Measurements from ENCODE around the gene ANAPC4. TPM values are rescaled to one million over a fixed set of nuclear protein-coding genes. Genes with fewer than 3 reads are reported as not detected.

Gene ANAPC4
- total RNA-seq, 1 experiment from 2014 or later, result 22.8 TPM

DNA sequence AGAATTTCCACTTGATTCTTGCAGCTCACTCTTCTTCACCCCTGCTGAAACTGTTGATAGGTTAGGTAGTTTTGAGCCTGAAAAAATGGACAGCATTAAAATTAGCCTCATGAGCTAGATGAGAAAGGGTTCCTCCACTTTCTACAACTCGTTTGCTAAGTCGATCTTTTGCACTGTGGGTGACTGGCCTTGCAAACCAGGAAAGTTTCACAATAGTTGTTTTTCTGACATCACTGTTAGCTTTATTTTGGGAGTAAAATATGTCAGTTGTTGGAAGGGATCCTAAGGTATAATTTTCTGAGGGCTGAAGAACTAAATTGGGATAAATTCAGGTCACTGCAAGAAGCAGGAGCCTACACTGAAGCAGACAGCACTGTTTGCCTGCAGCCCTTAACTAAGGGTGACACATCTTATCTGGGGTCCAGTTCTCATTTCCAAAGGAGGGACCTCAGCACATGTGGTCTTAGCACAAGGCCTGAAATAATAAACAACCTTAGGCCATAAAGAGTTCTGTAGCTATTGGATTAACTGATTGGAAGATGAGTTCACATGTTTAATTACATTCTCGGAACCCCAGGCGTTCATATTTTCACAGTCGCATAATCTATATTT, 29.1 kb downstream of the ANAPC4 start:
- H3K27ac ChIP-seq (ENCODE audit: low read length), result no peak overlapping the region
- intact Hi-C loops (cut with micrococcal nuclease; ENCODE audit: unreplicated experiment), result no loop called here
- ChIA-PET POLR2A (no interaction called here), CTCF (no interaction called here)
- H3K4me3 ChIP-seq (ENCODE audit: low read depth in 2 of 2, low read length in 2 of 2), result no peak overlapping the region
- BruUV-seq (replicated peaks), result no TSS peak
- in situ Hi-C loops (cut with HindIII; ENCODE audit: low pct_unique_long_range_greater_than_20kb, low sequenced_read_pairs), result no loop called here
- DNase-seq (ENCODE audit: low read depth, low spot score) (no peak), ATAC-seq (no peak)
- peaks cover 13% of the 10 kb centered on the region for H3K36me3 ChIP-seq (ENCODE audit: control insufficient read depth, insufficient read depth, low read length)
- H3K4me1 ChIP-seq (ENCODE audit: control insufficient read depth, insufficient read depth, low read length), result no peaks in the 10 kb centered on the region
- TF ChIP-seq POLR2AphosphoS5 (IDR thresholded peaks at IDR 0.05; ENCODE audit: low read depth, low read length) (no peak), CTCF (IDR thresholded peaks at IDR 0.05) (no peak), TCF7L2 (IDR thresholded peaks at IDR 0.05; ENCODE audit: low read depth, low read length) (no peak), SIN3A (IDR thresholded peaks at IDR 0.05; ENCODE audit: borderline replicate concordance, insufficient read depth, low read depth, low read length) (no peak)
- TF ChIP-seq, protein P1, sequence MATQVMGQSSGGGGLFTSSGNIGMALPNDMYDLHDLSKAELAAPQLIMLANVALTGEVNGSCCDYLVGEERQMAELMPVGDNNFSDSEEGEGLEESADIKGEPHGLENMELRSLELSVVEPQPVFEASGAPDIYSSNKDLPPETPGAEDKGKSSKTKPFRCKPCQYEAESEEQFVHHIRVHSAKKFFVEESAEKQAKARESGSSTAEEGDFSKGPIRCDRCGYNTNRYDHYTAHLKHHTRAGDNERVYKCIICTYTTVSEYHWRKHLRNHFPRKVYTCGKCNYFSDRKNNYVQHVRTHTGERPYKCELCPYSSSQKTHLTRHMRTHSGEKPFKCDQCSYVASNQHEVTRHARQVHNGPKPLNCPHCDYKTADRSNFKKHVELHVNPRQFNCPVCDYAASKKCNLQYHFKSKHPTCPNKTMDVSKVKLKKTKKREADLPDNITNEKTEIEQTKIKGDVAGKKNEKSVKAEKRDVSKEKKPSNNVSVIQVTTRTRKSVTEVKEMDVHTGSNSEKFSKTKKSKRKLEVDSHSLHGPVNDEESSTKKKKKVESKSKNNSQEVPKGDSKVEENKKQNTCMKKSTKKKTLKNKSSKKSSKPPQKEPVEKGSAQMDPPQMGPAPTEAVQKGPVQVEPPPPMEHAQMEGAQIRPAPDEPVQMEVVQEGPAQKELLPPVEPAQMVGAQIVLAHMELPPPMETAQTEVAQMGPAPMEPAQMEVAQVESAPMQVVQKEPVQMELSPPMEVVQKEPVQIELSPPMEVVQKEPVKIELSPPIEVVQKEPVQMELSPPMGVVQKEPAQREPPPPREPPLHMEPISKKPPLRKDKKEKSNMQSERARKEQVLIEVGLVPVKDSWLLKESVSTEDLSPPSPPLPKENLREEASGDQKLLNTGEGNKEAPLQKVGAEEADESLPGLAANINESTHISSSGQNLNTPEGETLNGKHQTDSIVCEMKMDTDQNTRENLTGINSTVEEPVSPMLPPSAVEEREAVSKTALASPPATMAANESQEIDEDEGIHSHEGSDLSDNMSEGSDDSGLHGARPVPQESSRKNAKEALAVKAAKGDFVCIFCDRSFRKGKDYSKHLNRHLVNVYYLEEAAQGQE (IDR thresholded peaks at IDR 0.05; ENCODE audit: insufficient read depth in 1 of 2, low read depth in 2 of 2, low read length in 1 of 2), result no peak
- no peaks in the 10 kb centered on the region for H3K9me3 ChIP-seq (ENCODE audit: control insufficient read depth, insufficient read depth, low read depth, low read length)
- H3K27me3 ChIP-seq (ENCODE audit: control insufficient read depth, insufficient read depth, low read length), result no peaks in the 10 kb centered on the region

DNA sequence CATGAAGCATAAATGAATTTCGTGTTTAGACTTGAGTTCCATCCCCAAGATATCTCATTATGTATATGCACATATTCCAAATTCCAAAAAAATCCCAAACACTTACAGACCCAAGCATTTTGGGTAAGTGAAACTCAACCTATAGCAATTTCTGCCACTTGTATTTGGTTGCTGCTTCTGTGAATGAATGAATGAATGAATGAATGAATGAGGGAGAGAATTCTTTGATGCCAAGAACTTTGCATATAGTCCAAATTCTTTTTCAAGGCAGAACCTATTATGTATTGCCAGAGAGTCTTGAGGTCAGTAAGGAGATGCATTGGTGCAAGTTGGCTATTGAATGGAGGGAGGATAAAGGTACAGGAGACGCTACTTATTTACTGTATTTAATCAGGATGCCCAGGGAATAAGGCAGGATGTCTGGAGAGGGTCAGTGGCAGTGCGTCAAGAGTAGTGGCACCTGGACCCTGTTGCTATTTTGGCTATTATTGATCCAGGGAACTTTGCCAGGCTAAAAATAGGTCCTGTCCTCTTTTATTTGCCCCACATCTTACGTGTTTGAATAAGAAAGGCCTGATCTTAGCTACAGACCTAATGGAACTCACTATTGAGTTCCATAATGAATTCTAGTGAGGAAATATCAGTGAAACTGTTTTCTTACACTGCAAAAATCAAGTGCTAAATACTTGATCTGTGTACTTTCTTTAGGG, 33.9 kb downstream of the ANAPC4 start:
- no peak overlapping the region for H3K27ac ChIP-seq (ENCODE audit: low read length)
- in situ Hi-C loops (cut with HindIII; ENCODE audit: low pct_unique_long_range_greater_than_20kb, low sequenced_read_pairs) (no loop called here), intact Hi-C loops (cut with micrococcal nuclease; ENCODE audit: unreplicated experiment) (no loop called here)
- peaks cover 19% of the 10 kb centered on the region for H3K36me3 ChIP-seq (ENCODE audit: control insufficient read depth, insufficient read depth, low read length)
- ATAC-seq (no peak), DNase-seq (ENCODE audit: low read depth, low spot score) (no peak)
- no TSS peak for BruUV-seq (replicated peaks)
- no peaks in the 10 kb centered on the region for H3K4me1 ChIP-seq (ENCODE audit: control insufficient read depth, insufficient read depth, low read length)
- CTCF ChIA-PET, result no interaction called here
- no peaks in the 10 kb centered on the region for H3K27me3 ChIP-seq (ENCODE audit: control insufficient read depth, insufficient read depth, low read length)
- no peaks in the 10 kb centered on the region for H3K9me3 ChIP-seq (ENCODE audit: control insufficient read depth, insufficient read depth, low read depth, low read length)
- TF ChIP-seq POLR2AphosphoS5 (IDR thresholded peaks at IDR 0.05; ENCODE audit: low read depth, low read length), result no peak
- no peak for TF ChIP-seq TCF7L2 (IDR thresholded peaks at IDR 0.05; ENCODE audit: low read depth, low read length)
- no peak for TF ChIP-seq CTCF (IDR thresholded peaks at IDR 0.05)
- no peak for TF ChIP-seq SIN3A (IDR thresholded peaks at IDR 0.05; ENCODE audit: borderline replicate concordance, insufficient read depth, low read depth, low read length)
- TF ChIP-seq, protein P1 (IDR thresholded peaks at IDR 0.05; ENCODE audit: insufficient read depth in 1 of 2, low read depth in 2 of 2, low read length in 1 of 2), result no peak
- H3K4me3 ChIP-seq (ENCODE audit: low read depth in 2 of 2, low read length in 2 of 2), result no peak overlapping the region
- POLR2A ChIA-PET, result no interaction called here
